ENCODE measurements around the gene NDUFV3. TPM values are rescaled to one million over a fixed set of nuclear protein-coding genes. Genes with fewer than 3 reads are reported as not detected.
"Not testable (repeated sequence)": the region's sequence is repeated elsewhere in the genome, so short reads cannot be mapped to it uniquely, and the experiment has no call there.

Gene NDUFV3
- total and polyA plus RNA-seq, 5 donors = 45.4 to 52.2 (median 49.9) TPM

- Histone ChIP-seq H3K27me3 (ENCODE audit: control insufficient read depth, insufficient read depth) (no peaks in the 10 kb centered on the region), H3K4me1 (ENCODE audit: control insufficient read depth, insufficient read depth, low read length) (no peaks in the 10 kb centered on the region), H3K9me3 (ENCODE audit: control insufficient read depth, low read length) (no peaks in the 10 kb centered on the region), H3K4me3 (ENCODE audit: low read length) (no peak overlapping the region), H3K27ac (ENCODE audit: low read length) (no peak overlapping the region)
- intact Hi-C loops (cut with DNase I) = no loop called here
- ATAC-seq = peak in 1 of 2 donors; percentile 3
- WGBS = 69% methylated on average over 8 of the region's 8 CpGs
- peak in 2 of 3 donors; percentile 64 to 84 for DNase-seq
Measured at GRCh38 chr21:42865776-42866160, 27.3 kb upstream of the NDUFV3 start.

GRCh38 chr21:42868196-42868595, 24.9 kb upstream of the NDUFV3 start:
- no peaks in the 10 kb centered on the region for H3K27me3 ChIP-seq (ENCODE audit: control insufficient read depth, insufficient read depth)
- intact Hi-C loops (cut with DNase I) = no loop called here
- no peak overlapping the region for H3K27ac ChIP-seq (ENCODE audit: low read length)
- no peak overlapping the region for H3K4me3 ChIP-seq (ENCODE audit: low read length)
- 93% methylated on average over 10 of the region's 10 CpGs for WGBS
- no peaks in the 10 kb centered on the region for H3K9me3 ChIP-seq (ENCODE audit: control insufficient read depth, low read length)
- ATAC-seq (no peak), DNase-seq (no peak)
- H3K4me1 ChIP-seq (ENCODE audit: control insufficient read depth, insufficient read depth, low read length) = no peaks in the 10 kb centered on the region

GRCh38 chr21:42873096-42873495, 20.0 kb upstream of the NDUFV3 start:
- no peaks in the 10 kb centered on the region for H3K9me3 ChIP-seq (ENCODE audit: control insufficient read depth, low read length)
- H3K4me3 ChIP-seq (ENCODE audit: low read length) = no peak overlapping the region
- ATAC-seq (no peak), DNase-seq (peak in 1 of 3 donors; percentile 6)
- H3K27ac ChIP-seq (ENCODE audit: low read length) = no peak overlapping the region
- WGBS = 89% methylated on average over 7 of the region's 7 CpGs
- H3K27me3 ChIP-seq (ENCODE audit: control insufficient read depth, insufficient read depth) = no peaks in the 10 kb centered on the region
- no peaks in the 10 kb centered on the region for H3K4me1 ChIP-seq (ENCODE audit: control insufficient read depth, insufficient read depth, low read length)
- intact Hi-C loops (cut with DNase I) = no loop called here

- H3K4me3 ChIP-seq (ENCODE audit: low read length); ATAC-seq; H3K27me3 ChIP-seq (ENCODE audit: control insufficient read depth, insufficient read depth); H3K9me3 ChIP-seq (ENCODE audit: control insufficient read depth, low read length); H3K4me1 ChIP-seq (ENCODE audit: control insufficient read depth, insufficient read depth, low read length); H3K27ac ChIP-seq (ENCODE audit: low read length); intact Hi-C loops (cut with DNase I); DNase-seq: not testable (repeated sequence)
- whole genome bisulfite sequencing = 86% methylated on average over 10 of the region's 10 CpGs
Measured at GRCh38 chr21:42875811-42876210, 17.3 kb upstream of the NDUFV3 start.

GRCh38 chr21:42878678-42878992, 14.5 kb upstream of the NDUFV3 start:
- WGBS = under 1% methylated on average over 15 of the region's 15 CpGs
- intact Hi-C loops (cut with DNase I) = no loop called here
- peak overlapping the region; percentile 75 for H3K4me3 ChIP-seq (ENCODE audit: low read length)
- no peaks in the 10 kb centered on the region for H3K9me3 ChIP-seq (ENCODE audit: control insufficient read depth, low read length)
- no peak for ATAC-seq
- DNase-seq = no peak
- peak overlapping the region; percentile 22 for H3K27ac ChIP-seq (ENCODE audit: low read length)
- H3K4me1 ChIP-seq (ENCODE audit: control insufficient read depth, insufficient read depth, low read length) = no peaks in the 10 kb centered on the region
- no peaks in the 10 kb centered on the region for H3K27me3 ChIP-seq (ENCODE audit: control insufficient read depth, insufficient read depth)

GRCh38 chr21:42878993-42879787, 13.9 kb upstream of the NDUFV3 start, which contains the start of gene WDR4:
Gene WDR4, minus strand, starts transcription at chr21:42879539. Its CDS starts 44 bp downstream, at chr21:42879495.
- under 1% methylated on average over 80 of the region's 80 CpGs for WGBS
- peak; percentile 96 to 99 (median 98) for DNase-seq
- no peaks in the 10 kb centered on the region for H3K9me3 ChIP-seq (ENCODE audit: control insufficient read depth, low read length)

GRCh38 chr21:42880352-42880751, 12.8 kb upstream of the NDUFV3 start:
- no peaks in the 10 kb centered on the region for H3K4me1 ChIP-seq (ENCODE audit: control insufficient read depth, insufficient read depth, low read length)
- H3K27ac ChIP-seq (ENCODE audit: low read length) = no peak overlapping the region
- ATAC-seq (no peak), DNase-seq (no peak)
- intact Hi-C loops (cut with DNase I) = no loop called here
- 93% methylated on average over 6 of the region's 6 CpGs for WGBS
- H3K9me3 ChIP-seq (ENCODE audit: control insufficient read depth, low read length) = no peaks in the 10 kb centered on the region
- no peaks in the 10 kb centered on the region for H3K27me3 ChIP-seq (ENCODE audit: control insufficient read depth, insufficient read depth)
- peak overlapping the region; percentile 75 for H3K4me3 ChIP-seq (ENCODE audit: low read length)

More at GRCh38 chr21:42878993-42879787, 13.9 kb upstream of the NDUFV3 start, which contains the start of gene WDR4:
- ATAC-seq = peak; percentile 99
- H3K27me3 ChIP-seq (ENCODE audit: control insufficient read depth, insufficient read depth) = no peaks in the 10 kb centered on the region
- H3K4me1 ChIP-seq (ENCODE audit: control insufficient read depth, insufficient read depth, low read length) = no peaks in the 10 kb centered on the region
- intact Hi-C loops (cut with DNase I) = no loop called here
- peak within 1 kb of the TSS; percentile 56 for H3K27ac ChIP-seq (ENCODE audit: low read length)
- peak within 1 kb of the TSS; percentile 75 for H3K4me3 ChIP-seq (ENCODE audit: low read length)

GRCh38 chr21:42883921-42884320, 9.2 kb upstream of the NDUFV3 start:
- Histone ChIP-seq H3K27me3 (ENCODE audit: control insufficient read depth, insufficient read depth) (no peaks in the 10 kb centered on the region), H3K9me3 (ENCODE audit: control insufficient read depth, low read length) (no peaks in the 10 kb centered on the region), H3K4me1 (ENCODE audit: control insufficient read depth, insufficient read depth, low read length) (no peaks in the 10 kb centered on the region), H3K27ac (ENCODE audit: low read length) (no peak overlapping the region), H3K4me3 (ENCODE audit: low read length) (no peak overlapping the region)
- ATAC-seq (no peak), DNase-seq (no peak)
- intact Hi-C loops (cut with DNase I) = no loop called here
- 95% methylated on average over 1 of the region's 1 CpG for WGBS

- Histone ChIP-seq H3K27me3 (ENCODE audit: control insufficient read depth, insufficient read depth) (no peaks in the 10 kb centered on the region), H3K27ac (ENCODE audit: low read length) (no peak overlapping the region), H3K4me1 (ENCODE audit: control insufficient read depth, insufficient read depth, low read length) (peaks cover 2% of the 10 kb centered on the region), H3K4me3 (ENCODE audit: low read length) (no peak overlapping the region), H3K9me3 (ENCODE audit: control insufficient read depth, low read length) (no peaks in the 10 kb centered on the region)
- DNase-seq (no peak), ATAC-seq (no peak)
- intact Hi-C loops (cut with DNase I) = no loop called here
- WGBS = 68% methylated on average over 5 of the region's 5 CpGs
Measured at GRCh38 chr21:42887326-42887725, 5.8 kb upstream of the NDUFV3 start.

- Histone ChIP-seq H3K27me3 (ENCODE audit: control insufficient read depth, insufficient read depth) (no peaks in the 10 kb centered on the region), H3K4me1 (ENCODE audit: control insufficient read depth, insufficient read depth, low read length) (peaks cover 5% of the 10 kb centered on the region), H3K9me3 (ENCODE audit: control insufficient read depth, low read length) (no peaks in the 10 kb centered on the region), H3K4me3 (ENCODE audit: low read length) (peak overlapping the region; percentile 41), H3K27ac (ENCODE audit: low read length) (peak overlapping the region; percentile 84)
- no peak for DNase-seq
- 15% methylated on average over 18 of the region's 18 CpGs for WGBS
- peak; percentile 54 to 58 for ATAC-seq
- intact Hi-C loops (cut with DNase I) = no loop called here
Measured at GRCh38 chr21:42892582-42892930, 553 bp upstream of the NDUFV3 start.

GRCh38 chr21:42900446-42900845, 7.3 kb downstream of the NDUFV3 start:
- no peaks in the 10 kb centered on the region for H3K27me3 ChIP-seq (ENCODE audit: control insufficient read depth, insufficient read depth)
- ATAC-seq (no peak), DNase-seq (no peak)
- 84% methylated on average over 4 of the region's 4 CpGs for WGBS
- peaks cover 2% of the 10 kb centered on the region for H3K4me1 ChIP-seq (ENCODE audit: control insufficient read depth, insufficient read depth, low read length)
- H3K4me3 ChIP-seq (ENCODE audit: low read length) = no peak overlapping the region
- no peaks in the 10 kb centered on the region for H3K9me3 ChIP-seq (ENCODE audit: control insufficient read depth, low read length)
- intact Hi-C loops (cut with DNase I) = no loop called here
- no peak overlapping the region for H3K27ac ChIP-seq (ENCODE audit: low read length)

Measured in right cardiac atrium (tissue), 5 donors.